GM19238 (cell line): Measurements from ENCODE around the gene PET100.

Experiments
- DNase-seq: peaks from one replicate; pipeline ENCODE4 v3.0.0; 2011; ENCODE audit warnings: low spot score; ENCODE audit not compliant: insufficient read length

Gene PET100

DNA sequence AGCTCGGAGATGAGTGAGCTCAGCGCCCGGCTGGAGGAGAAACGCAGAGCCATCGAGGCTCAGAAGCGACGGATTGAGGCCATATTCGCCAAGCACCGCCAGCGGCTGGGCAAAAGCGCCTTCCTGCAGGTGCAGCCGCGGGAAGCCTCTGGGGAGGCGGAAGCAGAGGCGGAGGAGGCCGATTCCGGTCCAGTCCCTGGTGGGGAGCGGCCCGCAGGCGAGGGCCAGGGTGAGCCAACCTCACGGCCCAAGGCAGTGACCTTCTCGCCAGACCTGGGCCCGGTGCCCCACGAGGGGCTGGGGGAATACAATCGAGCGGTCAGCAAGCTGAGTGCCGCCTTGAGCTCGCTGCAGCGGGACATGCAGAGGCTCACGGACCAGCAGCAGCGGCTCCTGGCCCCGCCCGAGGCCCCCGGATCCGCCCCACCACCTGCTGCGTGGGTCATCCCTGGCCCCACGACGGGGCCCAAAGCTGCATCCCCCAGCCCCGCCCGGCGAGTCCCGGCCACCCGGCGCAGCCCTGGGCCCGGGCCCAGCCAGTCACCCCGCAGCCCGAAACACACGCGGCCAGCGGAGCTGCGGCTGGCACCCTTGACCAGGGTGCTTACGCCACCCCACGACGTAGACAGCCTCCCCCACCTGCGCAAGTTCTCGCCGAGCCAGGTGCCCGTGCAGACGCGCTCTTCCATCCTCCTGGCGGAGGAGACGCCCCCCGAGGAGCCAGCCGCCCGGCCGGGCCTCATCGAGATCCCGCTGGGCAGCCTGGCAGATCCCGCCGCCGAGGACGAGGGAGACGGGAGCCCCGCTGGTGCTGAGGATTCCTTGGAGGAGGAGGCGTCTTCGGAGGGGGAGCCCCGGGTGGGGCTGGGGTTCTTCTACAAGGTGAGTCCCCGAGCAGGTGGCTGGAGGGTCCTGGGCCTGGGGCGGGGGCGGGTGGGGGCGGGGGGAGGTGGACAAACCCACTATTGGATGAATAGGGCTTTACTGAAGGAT, 17.0 kb upstream of the PET100 start:
- no peak for DNase-seq

DNA sequence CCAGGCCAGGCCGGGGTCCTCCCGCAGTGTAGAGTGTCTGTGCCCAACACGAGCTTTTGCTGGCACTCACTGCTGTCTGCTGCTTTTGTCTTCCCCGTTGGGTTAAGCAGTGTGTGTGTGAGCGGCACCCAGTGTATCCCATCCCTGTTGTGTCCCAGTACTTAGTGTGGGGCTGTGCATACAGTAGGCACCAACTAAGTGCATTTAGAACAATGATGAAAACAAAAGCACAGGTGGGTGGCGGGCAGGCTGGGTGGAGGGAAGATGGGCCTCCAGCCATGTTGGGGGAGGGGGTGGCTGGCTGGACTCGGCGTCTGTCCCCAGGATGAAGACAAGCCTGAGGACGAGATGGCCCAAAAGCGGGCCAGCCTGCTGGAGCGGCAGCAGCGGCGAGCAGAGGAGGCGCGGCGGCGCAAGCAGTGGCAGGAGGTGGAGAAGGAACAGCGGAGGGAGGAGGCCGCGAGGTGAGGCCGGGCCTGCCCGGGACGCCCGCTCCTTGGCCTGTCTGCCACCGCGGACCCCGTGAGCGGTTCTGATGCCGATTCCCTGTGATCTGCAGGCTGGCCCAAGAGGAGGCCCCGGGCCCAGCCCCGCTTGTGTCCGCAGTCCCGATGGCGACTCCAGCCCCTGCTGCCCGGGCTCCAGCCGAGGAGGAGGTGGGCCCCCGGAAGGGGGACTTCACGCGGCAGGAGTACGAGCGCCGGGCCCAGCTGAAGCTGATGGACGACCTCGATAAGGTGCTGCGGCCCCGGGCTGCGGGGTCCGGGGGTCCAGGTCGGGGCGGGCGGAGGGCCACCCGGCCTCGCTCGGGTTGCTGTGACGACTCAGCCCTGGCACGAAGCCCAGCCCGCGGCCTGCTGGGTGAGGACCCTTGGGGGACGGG, 14.5 kb upstream of the PET100 start:
- no peak for DNase-seq

DNA sequence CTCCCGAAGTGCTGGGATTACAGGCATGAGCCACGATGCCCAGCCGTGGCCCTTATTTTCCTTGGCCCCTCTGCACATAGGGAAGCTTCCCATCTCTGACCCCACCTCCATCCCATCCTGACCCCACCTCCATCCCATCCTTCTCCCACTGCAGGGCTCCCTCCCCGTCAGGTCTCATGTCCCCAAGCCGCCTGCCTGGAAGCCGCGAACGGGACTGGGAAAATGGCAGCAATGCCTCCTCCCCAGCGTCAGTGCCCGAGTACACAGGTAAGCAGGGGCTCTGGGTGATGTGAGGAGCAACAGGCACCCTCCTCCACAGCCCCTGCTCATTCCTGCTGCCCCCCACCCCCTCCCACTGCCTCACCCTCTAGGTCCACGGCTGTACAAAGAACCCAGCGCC, 12.4 kb upstream of the PET100 start:
- no peak for DNase-seq

DNA sequence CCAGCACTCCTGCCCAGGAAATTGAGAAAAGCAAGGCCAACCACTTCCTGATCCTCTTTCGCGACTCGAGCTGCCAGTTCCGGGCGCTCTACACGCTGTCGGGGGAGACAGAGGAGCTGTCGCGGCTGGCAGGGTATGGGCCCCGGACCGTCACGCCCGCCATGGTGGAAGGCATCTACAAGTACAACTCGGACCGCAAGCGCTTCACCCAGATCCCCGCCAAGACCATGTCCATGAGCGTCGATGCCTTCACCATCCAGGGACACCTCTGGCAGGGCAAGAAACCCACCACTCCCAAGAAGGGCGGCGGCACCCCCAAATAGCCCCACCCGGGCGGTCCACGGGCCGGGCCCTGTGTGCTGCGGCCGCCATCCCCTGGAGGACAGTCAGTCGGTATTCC, 11.9 kb upstream of the PET100 start:
- DNase-seq = no peak

DNA sequence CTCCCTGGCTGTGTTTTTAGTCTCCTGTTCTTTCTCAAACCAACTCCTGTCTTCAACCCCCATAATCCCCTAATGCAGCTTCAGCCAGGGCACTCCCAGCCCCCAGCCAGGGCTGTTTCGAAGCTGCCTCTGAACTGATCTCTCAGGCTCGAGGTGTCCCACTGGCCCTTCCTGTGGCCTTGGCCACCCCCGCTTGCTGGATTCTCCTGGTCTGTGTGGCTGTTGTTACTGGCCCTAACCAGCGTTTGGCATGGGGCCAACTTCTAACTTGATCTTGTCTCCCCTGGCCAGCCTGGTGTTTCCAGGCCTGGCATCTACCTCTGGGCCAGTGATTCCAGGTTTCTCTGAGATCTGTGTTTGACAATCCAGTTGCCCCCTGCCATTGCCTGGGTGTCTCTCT, 11.2 kb upstream of the PET100 start:
- no peak for DNase-seq

DNA sequence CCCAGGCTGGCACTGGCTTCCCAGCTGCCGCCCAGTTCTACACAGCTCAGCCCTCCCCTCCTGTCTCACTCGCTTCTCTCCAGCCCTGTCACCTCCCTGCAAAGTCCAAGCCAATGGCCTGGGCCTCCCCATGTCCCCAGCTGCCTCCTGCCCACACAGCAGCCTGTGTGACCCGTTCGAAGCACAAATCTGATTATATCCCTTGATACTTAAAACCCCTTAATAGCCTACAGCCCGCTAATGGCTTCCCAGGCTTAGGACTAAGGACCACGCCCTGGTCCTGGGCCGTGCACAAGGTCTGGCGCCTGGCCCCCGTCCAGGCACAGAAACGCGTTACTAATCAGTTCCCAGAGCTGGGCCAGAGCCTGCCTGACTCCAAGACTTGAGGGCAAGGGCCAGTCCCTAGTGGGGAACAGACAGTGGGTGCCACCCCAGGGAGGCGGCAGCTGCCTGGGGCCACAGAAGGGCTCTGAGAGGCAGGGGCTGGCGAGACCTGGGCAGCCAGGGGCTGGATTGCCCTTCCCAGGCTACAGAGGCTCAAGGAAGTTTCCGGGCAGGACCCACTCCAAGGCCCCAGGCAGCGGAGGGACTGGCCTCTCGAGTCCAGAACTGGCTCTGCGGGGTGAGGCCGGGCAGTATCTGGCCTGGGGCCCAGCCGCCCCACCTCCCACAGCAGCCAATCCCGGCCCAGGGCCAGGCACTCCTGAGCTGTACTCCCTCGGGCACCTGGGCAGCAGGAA, 10.7 kb upstream of the PET100 start:
- no peak for DNase-seq

DNA sequence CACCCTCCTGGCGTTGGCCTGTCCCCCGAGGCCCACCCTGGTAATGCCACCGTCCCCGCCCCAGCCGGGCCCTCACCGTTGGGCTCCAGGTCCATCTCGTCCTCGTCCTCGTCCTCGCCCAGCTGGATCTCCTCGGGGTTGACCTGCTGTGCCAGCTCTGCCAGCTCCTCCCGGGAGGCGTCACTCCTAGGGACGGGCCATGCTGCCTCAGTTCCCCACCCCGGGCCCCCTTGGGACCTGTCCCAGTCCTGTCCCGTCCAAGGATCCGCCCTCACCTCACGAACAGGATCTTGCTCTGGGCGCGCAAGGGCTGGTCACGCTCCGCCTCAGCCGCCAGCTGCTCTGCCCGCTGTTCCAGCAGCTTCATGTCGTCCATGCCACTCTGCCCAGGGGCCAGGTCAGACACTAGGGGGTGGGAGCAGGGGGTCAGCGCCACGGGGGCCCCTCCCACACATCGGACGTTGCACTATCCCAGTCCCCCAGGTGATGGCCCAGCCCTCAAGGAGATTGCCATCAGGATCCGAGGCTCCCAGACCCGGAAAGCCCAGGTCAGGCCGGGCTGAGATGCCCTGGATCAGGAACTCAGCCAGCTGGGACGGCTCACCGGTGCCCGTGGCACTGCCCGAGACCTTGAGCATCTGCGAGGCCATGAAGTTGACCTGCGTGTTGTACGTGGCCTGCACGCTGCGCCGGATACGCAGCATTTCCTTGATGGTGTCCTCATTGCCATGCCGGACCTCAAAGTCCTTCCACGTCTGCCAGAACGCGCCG, 9.7 kb upstream of the PET100 start:
- no peak for DNase-seq

DNA sequence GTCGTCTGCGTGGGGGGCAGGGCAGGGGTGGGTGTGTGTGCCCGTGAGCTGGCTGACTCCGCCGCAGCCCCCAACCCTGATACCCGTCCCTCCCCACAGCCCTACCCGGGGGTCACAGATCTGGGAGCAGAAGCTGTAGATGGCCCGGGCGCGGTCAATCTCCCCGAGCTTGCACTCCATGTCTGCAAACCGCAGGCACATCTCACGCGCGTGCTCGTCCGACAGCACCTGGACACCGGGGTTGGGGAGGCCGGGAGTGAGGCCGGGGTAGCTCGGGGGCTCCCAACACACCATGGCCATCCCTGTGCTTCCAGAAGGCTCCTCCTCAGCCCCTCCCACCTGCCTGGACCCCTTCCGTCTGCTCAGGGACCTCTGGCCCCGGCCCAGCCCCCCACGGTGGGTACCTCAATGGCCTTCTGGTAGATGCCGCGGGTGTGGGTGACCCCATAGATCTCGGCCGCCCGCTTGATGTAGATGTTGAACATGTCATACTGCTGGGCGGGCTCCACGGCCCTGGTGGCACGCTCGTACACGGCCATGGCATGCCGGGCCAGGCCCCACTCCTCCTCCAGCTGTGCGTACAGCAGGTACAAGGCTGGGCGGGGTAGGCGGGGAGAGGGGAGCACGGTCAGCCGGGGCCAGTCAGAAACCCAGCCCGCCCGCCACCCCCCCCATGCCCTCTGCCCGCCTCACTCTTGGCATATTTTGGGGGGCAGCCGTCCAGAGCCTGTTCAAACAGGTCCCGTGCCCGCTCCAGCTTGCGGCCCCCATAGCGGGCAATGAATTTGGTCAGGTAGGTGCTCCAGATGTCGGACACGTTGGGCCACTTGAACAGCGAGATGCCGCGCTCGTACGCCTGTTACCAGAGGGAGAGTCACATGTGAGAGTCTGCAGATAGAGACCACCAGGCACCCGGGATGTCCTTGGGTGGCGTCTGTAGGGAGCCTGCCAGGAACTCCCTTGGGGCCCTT, 8.9 kb upstream of the PET100 start:
- no peak for DNase-seq

DNA sequence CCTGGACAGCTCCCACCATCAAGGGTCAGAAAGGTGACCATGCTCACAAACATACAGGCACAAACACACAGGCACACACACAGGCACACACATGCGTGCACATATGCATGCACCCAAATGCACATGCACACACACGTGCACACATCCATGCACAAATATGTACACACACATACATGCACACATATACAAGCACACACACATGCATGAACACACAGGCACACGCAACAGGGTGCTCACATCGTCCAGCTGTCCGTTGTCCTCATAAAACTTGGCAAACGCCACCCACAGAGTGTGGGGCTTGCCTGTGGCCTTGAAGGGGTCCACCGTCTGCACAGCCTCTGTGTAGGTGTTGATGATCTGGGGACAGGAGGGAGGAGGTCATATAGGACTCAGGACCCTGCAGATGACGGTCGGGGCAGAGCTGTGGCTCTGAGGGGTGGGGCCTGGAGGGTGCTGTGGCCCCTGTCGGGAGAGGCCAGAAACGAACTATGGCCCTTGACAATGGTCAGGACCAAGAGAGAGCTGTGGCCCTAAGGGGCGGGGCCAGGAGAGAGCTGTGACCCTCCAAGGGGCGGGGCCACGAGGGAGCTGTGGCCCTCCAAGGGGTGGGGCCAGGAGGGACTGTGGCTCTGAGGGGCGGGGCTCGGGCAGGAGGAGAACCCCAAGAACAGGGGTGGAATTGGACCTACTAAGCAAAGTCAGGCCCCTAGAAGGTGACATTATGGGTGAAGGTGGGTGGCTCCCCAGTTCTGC, 6.5 kb upstream of the PET100 start:
- DNase-seq = no peak

DNA sequence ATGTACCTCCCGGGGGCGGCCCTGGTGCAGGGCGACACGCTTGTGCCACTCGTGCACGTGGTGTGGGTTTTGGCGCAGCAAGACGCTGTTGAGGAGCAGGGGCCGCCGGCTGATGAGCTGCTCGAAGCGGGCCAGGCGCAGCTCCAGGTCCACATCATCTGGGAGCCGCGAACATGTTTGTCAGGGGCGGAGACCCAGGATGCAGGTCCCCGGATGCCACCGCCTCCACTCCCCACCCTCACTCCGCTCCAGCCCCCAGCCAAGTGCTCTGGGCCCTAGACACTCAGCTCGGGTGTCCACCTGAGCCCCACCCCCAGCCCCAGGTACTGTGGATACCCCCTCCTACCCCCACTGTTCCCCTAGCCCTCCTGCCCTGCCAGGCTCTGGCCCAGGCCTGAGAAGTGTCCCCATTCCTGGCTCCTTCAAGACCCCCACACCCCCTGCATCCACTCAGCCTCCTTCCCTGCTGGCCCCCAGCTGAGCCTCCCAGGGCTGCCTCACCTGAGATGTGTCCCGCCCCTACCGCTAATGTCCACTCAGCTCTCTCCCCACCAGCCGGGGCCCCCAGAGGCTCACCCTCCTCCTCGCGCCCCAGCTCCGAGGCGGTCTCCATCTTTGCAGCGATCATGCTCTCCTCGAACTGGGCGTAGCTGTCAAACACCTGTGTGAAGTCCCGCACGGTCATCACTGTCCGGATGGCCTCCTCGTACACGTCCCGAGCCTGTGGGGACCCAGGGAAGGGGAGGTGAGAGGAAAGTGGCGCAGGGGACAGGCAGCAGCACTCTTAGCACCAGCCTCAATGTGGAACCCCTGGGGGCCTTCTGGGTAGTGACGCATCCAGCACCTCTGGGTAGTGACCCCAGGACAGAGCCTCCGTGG, 5.6 kb upstream of the PET100 start:
- no peak for DNase-seq

DNA sequence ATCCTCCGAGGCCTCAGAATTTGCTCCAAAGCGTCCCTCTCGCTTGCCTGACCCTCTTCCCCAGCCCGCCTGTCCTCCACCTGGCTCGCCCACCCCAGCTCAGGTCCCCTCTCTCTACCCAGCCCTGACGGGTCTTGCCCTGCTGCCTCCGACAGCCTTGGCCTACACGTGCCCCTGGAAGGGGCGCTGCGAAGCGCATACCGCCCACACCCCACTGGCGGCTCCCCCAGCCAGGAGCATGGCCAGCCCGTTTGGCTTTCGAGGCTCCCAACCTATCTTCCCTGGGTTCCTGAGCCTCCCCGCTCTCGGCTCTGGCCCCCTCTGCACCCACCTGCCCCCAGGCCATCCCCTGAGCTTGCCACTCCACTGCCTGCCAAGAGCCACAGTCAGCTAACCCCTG, 4.8 kb upstream of the PET100 start:
- no peak for DNase-seq

DNA sequence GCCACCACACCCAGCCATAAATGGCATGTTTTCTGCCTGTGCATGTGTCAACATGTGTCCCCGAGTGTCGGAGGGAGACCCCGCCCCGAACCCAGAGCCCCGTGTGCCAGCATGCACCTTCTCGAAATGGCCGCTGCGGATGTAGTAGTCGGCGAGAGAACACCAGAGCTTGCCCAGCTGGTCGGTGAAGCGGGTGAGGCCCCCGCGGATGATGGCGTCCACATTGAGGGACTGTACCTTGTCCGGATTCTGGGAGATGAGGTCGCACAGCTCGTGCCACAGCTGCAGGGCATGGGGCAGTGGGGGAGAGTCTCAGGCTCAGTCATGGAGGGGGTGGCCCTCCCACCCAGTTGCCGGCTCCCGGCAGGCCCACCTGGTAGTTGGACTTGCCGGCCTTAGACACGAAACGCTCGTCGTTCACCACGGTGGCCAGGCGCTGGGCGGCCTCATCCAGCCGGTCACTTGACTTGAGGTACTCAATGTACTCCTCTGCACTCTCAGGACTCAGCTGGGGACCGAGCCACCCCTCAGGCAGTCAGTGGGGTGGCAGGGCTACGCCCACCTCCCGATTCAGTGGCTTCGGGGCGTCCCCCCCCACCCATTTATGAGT, 3.7 kb upstream of the PET100 start:
- DNase-seq = no peak

DNA sequence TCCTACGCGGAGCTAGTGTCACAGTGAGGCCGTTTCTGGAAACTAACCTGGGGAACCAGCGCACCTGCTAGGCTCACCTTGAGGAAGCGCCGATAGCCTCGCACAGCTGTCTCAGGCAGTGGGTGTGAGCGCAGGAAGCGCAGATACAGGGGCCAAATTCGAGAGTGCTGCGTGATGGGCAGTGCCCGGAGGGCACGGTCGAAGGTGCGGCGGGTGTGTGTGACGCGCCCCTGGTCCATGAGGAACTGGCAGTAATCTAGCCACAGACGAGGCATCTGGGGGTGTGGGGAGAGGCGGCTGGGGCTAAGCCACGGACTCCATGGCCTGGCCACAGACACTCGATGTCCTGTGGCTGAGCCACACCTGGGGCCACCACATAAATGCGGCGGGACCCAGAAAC, 2.4 kb upstream of the PET100 start:
- no peak for DNase-seq

DNA sequence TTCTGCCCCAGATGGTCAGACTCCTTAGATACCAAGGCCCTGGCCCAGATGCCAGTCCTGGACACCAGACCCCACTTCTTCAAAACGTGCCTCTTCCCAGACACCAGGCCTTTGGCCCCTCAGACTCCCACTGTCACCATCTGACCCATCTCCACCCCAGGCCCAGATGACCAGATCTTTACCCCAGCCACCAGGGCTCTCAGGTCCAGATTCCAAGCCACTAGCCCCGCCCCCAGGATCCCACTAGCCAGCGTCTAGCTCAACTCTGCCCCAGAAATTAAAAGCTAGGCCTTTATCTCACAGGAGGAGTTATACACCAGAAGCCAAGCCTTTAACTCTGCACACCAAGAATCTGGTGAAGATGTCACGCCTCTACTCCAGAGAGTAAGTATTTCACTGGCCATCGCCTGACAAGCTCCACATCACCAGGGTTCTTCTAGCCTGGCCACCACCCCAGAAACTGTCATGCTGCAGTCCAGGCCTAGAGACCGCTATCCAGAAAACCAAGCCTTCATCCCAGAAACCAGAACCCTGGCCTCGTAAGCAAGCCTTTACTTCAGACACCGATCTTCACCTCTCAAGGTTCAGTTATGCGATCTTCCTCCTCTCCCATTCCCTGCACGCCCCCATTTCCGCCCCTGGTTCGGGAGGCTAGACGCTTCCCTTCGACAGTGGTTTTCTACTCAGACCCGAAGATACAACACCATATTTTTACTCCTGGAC, 843 bp upstream of the PET100 start:
- no peak for DNase-seq

DNA sequence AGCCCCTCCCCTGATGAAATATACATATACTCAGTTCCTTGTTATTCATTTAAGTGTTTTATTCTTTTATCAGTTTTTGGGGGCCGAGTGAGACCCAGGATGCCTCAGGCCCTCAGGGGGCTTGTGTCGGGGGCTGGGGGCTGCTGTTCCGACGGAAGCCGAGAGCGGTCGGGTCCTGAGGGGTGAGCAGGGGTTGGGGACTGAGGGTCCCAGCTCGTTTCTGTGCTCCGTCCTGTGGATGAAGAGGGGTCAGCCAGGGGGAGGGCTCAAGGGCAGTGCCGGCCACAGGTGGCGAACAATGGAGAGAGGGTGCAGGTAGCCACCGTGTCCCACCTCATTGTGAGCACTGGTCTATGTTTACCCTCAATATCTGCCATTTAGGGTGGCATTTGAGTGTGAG, 2.0 kb downstream of the PET100 start:
- DNase-seq = no peak

DNA sequence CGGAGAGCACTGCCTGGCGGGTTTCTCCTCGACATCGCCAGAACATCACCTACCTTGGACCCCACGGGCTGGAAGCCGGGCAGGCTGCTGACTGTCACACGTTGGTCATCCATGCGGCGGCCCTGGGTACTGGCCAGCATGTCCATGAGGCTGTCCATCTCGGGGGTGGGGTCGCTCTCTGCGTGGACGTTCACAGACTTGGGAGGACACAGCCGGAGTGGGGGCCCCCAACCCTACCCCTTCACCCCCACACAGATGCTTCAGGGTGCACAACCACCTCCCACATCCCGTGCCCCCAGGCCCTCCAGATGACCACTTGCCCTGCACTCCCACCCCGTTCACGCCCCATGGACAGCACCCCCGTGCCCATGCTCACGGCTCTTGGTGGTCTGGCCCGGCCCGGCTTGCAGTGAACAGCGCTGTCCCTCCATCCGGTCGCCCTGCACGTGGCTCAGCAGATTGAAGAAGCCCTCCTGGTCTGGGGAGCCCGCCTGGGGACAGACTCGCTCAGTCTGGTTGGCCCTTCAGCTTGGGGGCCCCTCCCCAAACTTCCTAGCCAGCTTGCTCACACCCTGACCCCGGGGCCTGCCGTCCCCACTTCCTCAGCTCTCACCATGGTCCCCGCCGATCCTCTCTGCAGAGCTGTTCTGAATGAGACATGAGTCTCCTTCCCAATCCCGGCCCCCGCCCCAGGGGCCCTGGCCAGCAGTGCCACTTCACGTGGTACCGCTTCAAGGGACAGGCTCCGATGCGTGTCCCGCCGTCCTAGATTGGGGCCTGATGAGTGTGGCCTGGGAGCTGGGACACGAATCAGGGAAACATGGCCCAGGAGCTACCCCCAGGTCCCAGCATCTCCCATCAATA, 3.0 kb downstream of the PET100 start:
- DNase-seq = no peak
